Neuron (in vitro differentiated cells): ENCODE results near the gene CCDC136.
A peak's percentile ranks its signal among the peaks of the same experiment; 100 is the strongest.

Experiments
- H2AFZ ChIP-seq: one replicate; pipeline ENCODE4 v1.6.1; 2013; ENCODE audit warnings: low read depth, mild to moderate bottlenecking, inconsistent platforms, low read length, moderate library complexity
- H3K27me3 ChIP-seq: one replicate; pipeline ENCODE4 v1.6.1; 2013; ENCODE audit warnings: low read length; ENCODE audit not compliant: insufficient read depth
- H3K36me3 ChIP-seq: one replicate; pipeline ENCODE4 v1.6.1; 2013; ENCODE audit warnings: low read length; ENCODE audit not compliant: insufficient read depth
- H3K4me1 ChIP-seq: one replicate; pipeline ENCODE4 v1.6.1; 2013; ENCODE audit warnings: low read length; ENCODE audit not compliant: insufficient read depth
- H3K4me3 ChIP-seq: 2 replicates; pipeline ENCODE4 v1.5.1; 2013; ENCODE audit warnings: mild to moderate bottlenecking, low read length, moderate library complexity
- H3K9me3 ChIP-seq: one replicate; pipeline ENCODE4 v1.6.1; 2013; ENCODE audit warnings: low read length

CCDC136 gene

GRCh38 chr7:128791121-128791971 lies at the start of gene CCDC136:
TSS of gene CCDC136 (plus strand) at chr7:128791968. CDS start at chr7:128792412, 444 bp downstream.
- Histone ChIP-seq H2AFZ (peak within 1 kb of the TSS; percentile 79), H3K4me1 (peaks cover 14% of the 10 kb centered on the region), H3K36me3 (peaks cover 7% of the 10 kb centered on the region), H3K9me3 (peaks cover 2% of the 10 kb centered on the region), H3K27me3 (no peaks in the 10 kb centered on the region), H3K4me3 (peak within 1 kb of the TSS; percentile 77)

GRCh38 chr7:128742206-128742605 lies 49.6 kb upstream of the CCDC136 start:
- no peaks in the 10 kb centered on the region for H3K9me3 ChIP-seq
- no peak overlapping the region for H2AFZ ChIP-seq
- no peaks in the 10 kb centered on the region for H3K27me3 ChIP-seq
- peaks cover 17% of the 10 kb centered on the region for H3K4me1 ChIP-seq
- no peak overlapping the region for H3K4me3 ChIP-seq
- peaks cover 1% of the 10 kb centered on the region for H3K36me3 ChIP-seq

- H3K9me3 ChIP-seq: no peaks in the 10 kb centered on the region
- H3K36me3 ChIP-seq: peaks cover 12% of the 10 kb centered on the region
- peaks cover 16% of the 10 kb centered on the region for H3K4me1 ChIP-seq
- no peaks in the 10 kb centered on the region for H3K27me3 ChIP-seq
- H2AFZ ChIP-seq: no peak overlapping the region
- no peak overlapping the region for H3K4me3 ChIP-seq
Measured at GRCh38 chr7:128743112-128743772, 48.5 kb upstream of the CCDC136 start.

- Histone ChIP-seq H3K36me3 (peaks cover 24% of the 10 kb centered on the region), H3K4me1 (peaks cover 12% of the 10 kb centered on the region), H3K27me3 (no peaks in the 10 kb centered on the region), H3K4me3 (no peak overlapping the region), H3K9me3 (no peaks in the 10 kb centered on the region), H2AFZ (no peak overlapping the region)
Measured at GRCh38 chr7:128744366-128744905, 47.3 kb upstream of the CCDC136 start.

- peaks cover 34% of the 10 kb centered on the region for H3K36me3 ChIP-seq
- H3K27me3 ChIP-seq: no peaks in the 10 kb centered on the region
- H3K4me3 ChIP-seq: no peak overlapping the region
- H2AFZ ChIP-seq: no peak overlapping the region
- no peaks in the 10 kb centered on the region for H3K9me3 ChIP-seq
- peaks cover 4% of the 10 kb centered on the region for H3K4me1 ChIP-seq
Measured at GRCh38 chr7:128745706-128746105, 46.1 kb upstream of the CCDC136 start.

GRCh38 chr7:128747327-128748079 lies 44.3 kb upstream of the CCDC136 start:
- Histone ChIP-seq H3K4me3 (no peak overlapping the region), H3K9me3 (no peaks in the 10 kb centered on the region), H2AFZ (no peak overlapping the region), H3K36me3 (peaks cover 44% of the 10 kb centered on the region), H3K4me1 (no peaks in the 10 kb centered on the region), H3K27me3 (no peaks in the 10 kb centered on the region)

- Histone ChIP-seq H3K9me3 (no peaks in the 10 kb centered on the region), H3K27me3 (no peaks in the 10 kb centered on the region), H3K4me1 (no peaks in the 10 kb centered on the region), H3K4me3 (no peak overlapping the region), H3K36me3 (peaks cover 76% of the 10 kb centered on the region), H2AFZ (no peak overlapping the region)
Measured at GRCh38 chr7:128752251-128752650, 39.5 kb upstream of the CCDC136 start.

- Histone ChIP-seq H3K27me3 (no peaks in the 10 kb centered on the region), H3K4me1 (no peaks in the 10 kb centered on the region), H3K4me3 (no peak overlapping the region), H3K9me3 (no peaks in the 10 kb centered on the region), H3K36me3 (peaks cover 73% of the 10 kb centered on the region), H2AFZ (no peak overlapping the region)
Measured at GRCh38 chr7:128755075-128755818, 36.5 kb upstream of the CCDC136 start.

GRCh38 chr7:128755819-128756476 lies 35.8 kb upstream of the CCDC136 start:
- no peaks in the 10 kb centered on the region for H3K9me3 ChIP-seq
- no peak overlapping the region for H3K4me3 ChIP-seq
- no peak overlapping the region for H2AFZ ChIP-seq
- peaks cover 72% of the 10 kb centered on the region for H3K36me3 ChIP-seq
- no peaks in the 10 kb centered on the region for H3K4me1 ChIP-seq
- no peaks in the 10 kb centered on the region for H3K27me3 ChIP-seq

- Histone ChIP-seq H3K4me3 (no peak overlapping the region), H3K4me1 (no peaks in the 10 kb centered on the region), H2AFZ (no peak overlapping the region), H3K27me3 (no peaks in the 10 kb centered on the region), H3K9me3 (no peaks in the 10 kb centered on the region), H3K36me3 (peaks cover 79% of the 10 kb centered on the region)
Measured at GRCh38 chr7:128757203-128757602, 34.6 kb upstream of the CCDC136 start.

GRCh38 chr7:128758553-128758952 lies 33.2 kb upstream of the CCDC136 start:
- H3K4me1 ChIP-seq: no peaks in the 10 kb centered on the region
- H3K4me3 ChIP-seq: no peak overlapping the region
- H3K27me3 ChIP-seq: no peaks in the 10 kb centered on the region
- no peak overlapping the region for H2AFZ ChIP-seq
- peaks cover 74% of the 10 kb centered on the region for H3K36me3 ChIP-seq
- no peaks in the 10 kb centered on the region for H3K9me3 ChIP-seq

GRCh38 chr7:128759242-128759641 lies 32.5 kb upstream of the CCDC136 start:
- H3K4me1 ChIP-seq: no peaks in the 10 kb centered on the region
- H3K36me3 ChIP-seq: peaks cover 74% of the 10 kb centered on the region
- no peaks in the 10 kb centered on the region for H3K27me3 ChIP-seq

More at GRCh38 chr7:128759242-128759641, 32.5 kb upstream of the CCDC136 start:
- no peak overlapping the region for H2AFZ ChIP-seq
- no peak overlapping the region for H3K4me3 ChIP-seq
- no peaks in the 10 kb centered on the region for H3K9me3 ChIP-seq
